Effector memory CD8-positive, alpha-beta T cell (primary cell): ENCODE measurements around the gene RAD21L1.
A peak's percentile ranks its signal among the peaks of the same experiment; 100 is the strongest.
"Not testable (repeated sequence)": the region's sequence is repeated elsewhere in the genome, so short reads cannot be mapped to it uniquely, and the experiment has no call there.

ENCODE experiments used
- ATAC-seq: fragments of 150-1000 bp; cut with Tn5 transposase; replicated peaks from 2 replicates; pipeline ENCODE4 v1.10.0; 2021; ENCODE audit warnings: mild to moderate bottlenecking, moderate library complexity
- DNase-seq, 3 experiments: peaks; one replicate each; pipeline ENCODE4 v3.0.0; 2021
- H3K27ac Mint-ChIP-seq, 2 donors: one replicate each; pipeline ENCODE4 v1.8.0; 2022; ENCODE audit warnings: mild to moderate bottlenecking in 2 of 2, mixed read lengths in 2 of 2, moderate library complexity in 2 of 2
- H3K27me3 Mint-ChIP-seq, 2 donors: one replicate each; pipeline ENCODE4 v1.8.0; 2022; ENCODE audit warnings: mixed read lengths in 2 of 2
- H3K36me3 Mint-ChIP-seq: one replicate; pipeline ENCODE4 v1.8.0; 2022; ENCODE audit warnings: mild to moderate bottlenecking, moderate library complexity, mixed read lengths; ENCODE audit not compliant: insufficient read depth
- H3K4me1 Mint-ChIP-seq, 2 donors: one replicate each; pipeline ENCODE4 v1.8.0; 2022; ENCODE audit warnings: low read depth in 2 of 2, mixed read lengths in 2 of 2
- H3K4me3 Mint-ChIP-seq, 2 donors: one replicate each; pipeline ENCODE4 v1.8.0; 2022; ENCODE audit warnings: mild to moderate bottlenecking in 2 of 2, mixed read lengths in 2 of 2, moderate library complexity in 2 of 2
- H3K9me3 Mint-ChIP-seq, 2 donors: one replicate each; pipeline ENCODE4 v1.8.0; 2022; ENCODE audit warnings: mixed read lengths in 2 of 2

RAD21L1 gene

GRCh38 chr20:1222750-1223149 is 3.1 kb upstream of the RAD21L1 start:
- Mint-ChIP-seq H3K4me1 (peaks cover 6 to 12% of the 10 kb centered on the region in 2 donors), H3K27me3 (peaks cover 15 to 26% of the 10 kb centered on the region in 2 donors)
- not testable (repeated sequence) for H3K4me3 Mint-ChIP-seq, H3K9me3 Mint-ChIP-seq, DNase-seq, ATAC-seq, H3K36me3 Mint-ChIP-seq, H3K27ac Mint-ChIP-seq

GRCh38 chr20:1224205-1224890 is 1.5 kb upstream of the RAD21L1 start:
- H3K36me3 Mint-ChIP-seq = peaks cover 3% of the 10 kb centered on the region
- DNase-seq = no peak
- no peak overlapping the region for H3K27ac Mint-ChIP-seq
- peaks cover 0 to 2% of the 10 kb centered on the region in 2 donors for H3K9me3 Mint-ChIP-seq
- peaks cover 14 to 18% of the 10 kb centered on the region in 2 donors for H3K27me3 Mint-ChIP-seq
- ATAC-seq = no peak
- H3K4me1 Mint-ChIP-seq = peaks cover 6 to 12% of the 10 kb centered on the region in 2 donors
- H3K4me3 Mint-ChIP-seq = peak overlapping the region; percentile 28 to 78

- ATAC-seq (no peak), DNase-seq (no peak)
- H3K36me3 Mint-ChIP-seq = peaks cover 3% of the 10 kb centered on the region
- peaks cover 0 to 2% of the 10 kb centered on the region in 2 donors for H3K9me3 Mint-ChIP-seq
- H3K27ac Mint-ChIP-seq = no peak overlapping the region
- peaks cover 6 to 12% of the 10 kb centered on the region in 2 donors for H3K4me1 Mint-ChIP-seq
- H3K4me3 Mint-ChIP-seq = peak overlapping the region; percentile 63 to 78
- peaks cover 19 to 22% of the 10 kb centered on the region in 2 donors for H3K27me3 Mint-ChIP-seq
Observed at GRCh38 chr20:1225263-1225782, 521 bp upstream of the RAD21L1 start.

GRCh38 chr20:1229541-1229940 is 3.7 kb downstream of the RAD21L1 start:
- Mint-ChIP-seq H3K27ac (no peak overlapping the region), H3K4me3 (no peak overlapping the region), H3K27me3 (peaks cover 13 to 32% of the 10 kb centered on the region in 2 donors), H3K9me3 (no peaks in the 10 kb centered on the region), H3K36me3 (no peaks in the 10 kb centered on the region), H3K4me1 (peaks cover 6 to 12% of the 10 kb centered on the region in 2 donors)
- ATAC-seq (no peak), DNase-seq (no peak)

- no peak for DNase-seq
- Mint-ChIP-seq H3K4me3 (no peak overlapping the region), H3K4me1 (no peaks in the 10 kb centered on the region), H3K27ac (no peak overlapping the region), H3K27me3 (peaks cover 22 to 26% of the 10 kb centered on the region in 2 donors), H3K36me3 (no peaks in the 10 kb centered on the region), H3K9me3 (no peaks in the 10 kb centered on the region)
- no peak for ATAC-seq
Observed at GRCh38 chr20:1232286-1233111, 6.7 kb downstream of the RAD21L1 start.

- no peak for ATAC-seq
- DNase-seq = no peak
- Mint-ChIP-seq H3K4me1 (no peaks in the 10 kb centered on the region), H3K4me3 (no peak overlapping the region), H3K27ac (no peak overlapping the region), H3K36me3 (no peaks in the 10 kb centered on the region), H3K9me3 (no peaks in the 10 kb centered on the region), H3K27me3 (peaks cover 24 to 47% of the 10 kb centered on the region in 2 donors)
Observed at GRCh38 chr20:1240549-1240948, 14.7 kb downstream of the RAD21L1 start.

GRCh38 chr20:1241456-1241855 is 15.6 kb downstream of the RAD21L1 start:
- Mint-ChIP-seq H3K36me3 (no peaks in the 10 kb centered on the region), H3K4me1 (no peaks in the 10 kb centered on the region), H3K27ac (no peak overlapping the region), H3K4me3 (no peak overlapping the region), H3K27me3 (peaks cover 24 to 39% of the 10 kb centered on the region in 2 donors), H3K9me3 (no peaks in the 10 kb centered on the region)
- no peak for DNase-seq
- ATAC-seq = no peak

- no peaks in the 10 kb centered on the region for H3K4me1 Mint-ChIP-seq
- no peak overlapping the region for H3K4me3 Mint-ChIP-seq
- peaks cover 24 to 38% of the 10 kb centered on the region in 2 donors for H3K27me3 Mint-ChIP-seq
- no peaks in the 10 kb centered on the region for H3K9me3 Mint-ChIP-seq
- H3K36me3 Mint-ChIP-seq = no peaks in the 10 kb centered on the region
- ATAC-seq (no peak), DNase-seq (no peak)
- H3K27ac Mint-ChIP-seq = no peak overlapping the region
Observed at GRCh38 chr20:1242099-1242498, 16.3 kb downstream of the RAD21L1 start.

- DNase-seq (no peak), ATAC-seq (no peak)
- Mint-ChIP-seq H3K4me3 (no peak overlapping the region), H3K4me1 (no peaks in the 10 kb centered on the region), H3K27me3 (peaks cover 24 to 38% of the 10 kb centered on the region in 2 donors), H3K27ac (no peak overlapping the region), H3K9me3 (no peaks in the 10 kb centered on the region), H3K36me3 (no peaks in the 10 kb centered on the region)
Observed at GRCh38 chr20:1242530-1242929, 16.7 kb downstream of the RAD21L1 start.

GRCh38 chr20:1245578-1245977 is 19.7 kb downstream of the RAD21L1 start:
- no peaks in the 10 kb centered on the region for H3K36me3 Mint-ChIP-seq
- peaks cover 0 to 1% of the 10 kb centered on the region in 2 donors for H3K9me3 Mint-ChIP-seq
- no peak overlapping the region for H3K27ac Mint-ChIP-seq
- H3K4me3 Mint-ChIP-seq = no peak overlapping the region
- peaks cover 19 to 32% of the 10 kb centered on the region in 2 donors for H3K27me3 Mint-ChIP-seq
- ATAC-seq (no peak), DNase-seq (no peak)
- H3K4me1 Mint-ChIP-seq = no peaks in the 10 kb centered on the region

- Mint-ChIP-seq H3K4me3 (no peak overlapping the region), H3K27me3 (peaks cover 12 to 20% of the 10 kb centered on the region in 2 donors), H3K4me1 (peaks cover 0 to 4% of the 10 kb centered on the region in 2 donors), H3K36me3 (no peaks in the 10 kb centered on the region), H3K9me3 (peaks cover 0 to 1% of the 10 kb centered on the region in 2 donors), H3K27ac (no peak overlapping the region)
- no peak for DNase-seq
- no peak for ATAC-seq
Observed at GRCh38 chr20:1247689-1248088, 21.8 kb downstream of the RAD21L1 start.

GRCh38 chr20:1250282-1250681 is 24.4 kb downstream of the RAD21L1 start:
- H3K4me1 Mint-ChIP-seq, H3K27ac Mint-ChIP-seq, ATAC-seq, H3K4me3 Mint-ChIP-seq, H3K36me3 Mint-ChIP-seq, H3K9me3 Mint-ChIP-seq, DNase-seq: not testable (repeated sequence)
- peaks cover 17 to 20% of the 10 kb centered on the region in 2 donors for H3K27me3 Mint-ChIP-seq

GRCh38 chr20:1252416-1252815 is 26.6 kb downstream of the RAD21L1 start:
- H3K27ac Mint-ChIP-seq = no peak overlapping the region
- DNase-seq (no peak), ATAC-seq (no peak)
- H3K9me3 Mint-ChIP-seq = peaks cover 0 to 1% of the 10 kb centered on the region in 2 donors
- H3K27me3 Mint-ChIP-seq = peaks cover 24 to 30% of the 10 kb centered on the region in 2 donors
- no peaks in the 10 kb centered on the region for H3K36me3 Mint-ChIP-seq
- no peak overlapping the region for H3K4me3 Mint-ChIP-seq
- peaks cover 0 to 4% of the 10 kb centered on the region in 2 donors for H3K4me1 Mint-ChIP-seq
